Mesenchymal stem cell (in vitro differentiated cells and primary cell): ENCODE results near the gene UNG.

Source experiments
- DNase-seq: peaks from one replicate; pipeline ENCODE4 v3.0.0-alpha.2; 2013
- H2AFZ ChIP-seq: one replicate; pipeline ENCODE4 v1.6.1; 2013; ENCODE audit warnings: low read depth, mild to moderate bottlenecking, control low read depth, inconsistent platforms, low read length, moderate library complexity
- H2AK5ac ChIP-seq: 2 replicates; pipeline ENCODE4 v1.6.1; 2013; ENCODE audit warnings: low read length, moderate library complexity, mild to moderate bottlenecking, inconsistent platforms; ENCODE audit not compliant: severe bottlenecking
- H2BK120ac ChIP-seq: one replicate; pipeline ENCODE4 v1.6.1; 2013; ENCODE audit warnings: low read depth, mild to moderate bottlenecking, inconsistent platforms, low read length, moderate library complexity
- H2BK12ac ChIP-seq, 2 experiments: one replicate each; pipeline ENCODE4 v1.6.1; 2013; ENCODE audit warnings: inconsistent platforms in 2 of 2, low read length in 2 of 2, mild to moderate bottlenecking in 2 of 2, moderate library complexity in 2 of 2, control low read depth in 1 of 2
- H2BK15ac ChIP-seq: one replicate; pipeline ENCODE4 v1.6.1; 2013; ENCODE audit warnings: mild to moderate bottlenecking, low read depth, inconsistent platforms; ENCODE audit not compliant: poor library complexity, severe bottlenecking
- H2BK5ac ChIP-seq: 2 replicates; pipeline ENCODE4 v1.6.1; 2013; ENCODE audit warnings: low read depth, mild to moderate bottlenecking, low read length, control low read depth, inconsistent platforms; ENCODE audit not compliant: poor library complexity, severe bottlenecking
- H3K14ac ChIP-seq, 2 experiments: one replicate each; pipeline ENCODE4 v1.6.1; 2013; ENCODE audit warnings: inconsistent platforms in 2 of 2, low read length in 2 of 2, control low read depth in 1 of 2, mild to moderate bottlenecking in 1 of 2, moderate library complexity in 1 of 2
- H3K18ac ChIP-seq, 2 experiments: one replicate each; pipeline ENCODE4 v1.6.1; 2013; ENCODE audit warnings: inconsistent platforms in 2 of 2, low read length in 2 of 2, control low read depth in 1 of 2, low read depth in 1 of 2, mild to moderate bottlenecking in 1 of 2
- H3K23ac ChIP-seq, 2 experiments: one replicate each; pipeline ENCODE4 v1.6.1; 2013; ENCODE audit warnings: inconsistent platforms in 2 of 2, low read length in 2 of 2, mild to moderate bottlenecking in 2 of 2, moderate library complexity in 2 of 2, control low read depth in 1 of 2
- H3K27ac ChIP-seq: 2 replicates; pipeline ENCODE4 v1.5.1; 2013; ENCODE audit warnings: mild to moderate bottlenecking, moderate library complexity, low read length, control low read depth, inconsistent platforms; ENCODE audit not compliant: poor library complexity, severe bottlenecking
- H3K27me3 ChIP-seq, 2 experiments: 2 replicates each; pipeline versions ENCODE4 v1.6.1 to v1.7.0; 2013; ENCODE audit warnings: low read length in 2 of 2, mild to moderate bottlenecking in 2 of 2, moderate library complexity in 2 of 2, control low read depth in 1 of 2, inconsistent platforms in 1 of 2; ENCODE audit not compliant: control insufficient read depth in 1 of 2, insufficient read depth in 1 of 2
- H3K36me3 ChIP-seq, 2 experiments: 2 replicates each; pipeline versions ENCODE4 v1.6.1 to v1.7.0; 2013; ENCODE audit warnings: low read length in 2 of 2, control low read depth in 1 of 2, inconsistent platforms in 1 of 2, low read depth in 1 of 2, mild to moderate bottlenecking in 1 of 2; ENCODE audit not compliant: insufficient read depth in 2 of 2, control insufficient read depth in 1 of 2
- H3K4ac ChIP-seq, 2 experiments: one replicate each; pipeline ENCODE4 v1.6.1; 2013; ENCODE audit warnings: inconsistent platforms in 2 of 2, low read length in 2 of 2, mild to moderate bottlenecking in 2 of 2, moderate library complexity in 2 of 2, control low read depth in 1 of 2, low read depth in 1 of 2
- H3K4me1 ChIP-seq: 2 replicates; pipeline ENCODE4 v1.6.1; 2013; ENCODE audit warnings: low read depth, low read length, control low read depth; ENCODE audit not compliant: control insufficient read depth, insufficient read depth
- H3K4me2 ChIP-seq: 2 replicates; pipeline ENCODE4 v1.6.1; 2013; ENCODE audit warnings: low read length, mild to moderate bottlenecking, inconsistent platforms; ENCODE audit not compliant: poor library complexity, severe bottlenecking
- H3K4me3 ChIP-seq, 2 experiments: 2 replicates each; pipeline versions ENCODE4 v1.5.1 to v1.7.0; 2013; ENCODE audit warnings: low read length in 2 of 2, mild to moderate bottlenecking in 2 of 2, control low read depth in 1 of 2, low read depth in 1 of 2; ENCODE audit not compliant: insufficient read depth in 1 of 2
- H3K79me1 ChIP-seq: replicated peaks from 2 replicates; pipeline ENCODE4 v1.6.1; 2013; ENCODE audit warnings: mild to moderate bottlenecking, control low read depth, low read length, inconsistent platforms; ENCODE audit not compliant: poor library complexity, severe bottlenecking
- H3K9ac ChIP-seq: 2 replicates; pipeline ENCODE4 v1.7.0; 2013; ENCODE audit warnings: mild to moderate bottlenecking, low read length, moderate library complexity
- H3K9me3 ChIP-seq: 2 replicates; pipeline ENCODE4 v1.7.0; 2013; ENCODE audit warnings: mild to moderate bottlenecking, low read length; ENCODE audit not compliant: control insufficient read depth
- H4K8ac ChIP-seq: one replicate; pipeline ENCODE4 v1.6.1; 2013; ENCODE audit warnings: inconsistent platforms, mild to moderate bottlenecking, low read length, moderate library complexity
- H4K91ac ChIP-seq: one replicate; pipeline ENCODE4 v1.6.1; 2013; ENCODE audit warnings: mild to moderate bottlenecking, low read length, inconsistent platforms
- WGBS: methylation state at CpG from one replicate; pipeline ENCODE4 v1.1.7; 2013; ENCODE audit warnings: mixed read lengths; 5-methylcytosine and 5-hydroxymethylcytosine counted together

The UNG gene

DNA sequence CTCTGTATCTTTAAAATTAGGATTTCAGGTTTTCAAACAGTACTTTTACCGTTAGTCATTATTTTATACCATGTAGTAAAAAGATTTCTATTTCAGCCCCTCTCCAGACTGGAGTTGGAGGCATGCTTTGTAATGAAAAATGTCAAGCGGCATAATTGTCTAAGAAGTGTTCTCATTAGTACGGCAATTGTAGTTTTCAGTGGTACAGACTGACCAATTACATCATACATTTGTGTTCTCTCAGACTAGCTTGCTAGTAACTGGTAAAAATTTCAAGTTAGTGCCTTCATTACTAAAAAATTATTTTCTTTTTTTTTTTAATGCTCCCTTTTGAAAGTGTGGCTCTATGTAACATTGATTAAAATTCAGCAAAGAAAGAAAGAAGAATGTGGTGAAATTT, 40.5 kb upstream of the UNG start:
- Histone ChIP-seq H3K79me1 (peaks cover 22% of the 10 kb centered on the region), H3K4me1 (peaks cover 6% of the 10 kb centered on the region), H3K23ac (no peak overlapping the region), H3K27me3 (no peaks in the 10 kb centered on the region), H2BK15ac (no peak overlapping the region), H3K27ac (no peak overlapping the region), H2AFZ (no peak overlapping the region), H3K9ac (no peak overlapping the region), H4K8ac (no peak overlapping the region), H3K14ac (no peak overlapping the region), H3K4ac (no peak overlapping the region), H2BK5ac (no peak overlapping the region), H2AK5ac (no peak overlapping the region), H3K18ac (no peak overlapping the region), H2BK12ac (no peak overlapping the region), H2BK120ac (no peak overlapping the region), H3K4me2 (no peak overlapping the region), H4K91ac (no peak overlapping the region), H3K4me3 (no peak overlapping the region), H3K9me3 (no peaks in the 10 kb centered on the region), H3K36me3 (peaks cover 7 to 30% of the 10 kb centered on the region in 2 experiments)
- no peak for DNase-seq
- 100% methylated on average over 2 of the region's 3 CpGs for WGBS

DNA sequence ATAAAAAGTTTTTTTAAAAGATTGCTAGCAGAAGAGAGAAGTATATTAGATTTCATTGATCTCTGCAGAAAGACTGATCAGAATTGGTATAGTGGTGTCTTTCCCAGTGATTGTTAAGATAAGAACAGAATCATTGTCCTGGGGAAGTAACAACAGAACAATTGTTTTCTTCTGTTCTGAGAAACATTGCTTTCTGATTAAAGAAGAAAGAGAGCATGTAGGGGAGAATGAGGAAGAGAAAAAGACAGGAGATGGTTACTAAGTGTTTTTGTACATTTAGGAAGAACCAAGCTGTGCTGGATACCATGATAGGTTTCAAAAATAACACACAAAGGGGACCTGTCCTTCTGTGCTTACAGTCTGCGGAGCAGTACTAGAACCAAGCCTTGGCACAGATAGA, 40.0 kb upstream of the UNG start:
- Histone ChIP-seq H3K23ac (no peak overlapping the region), H3K27ac (no peak overlapping the region), H4K8ac (no peak overlapping the region), H2AFZ (no peak overlapping the region), H2BK5ac (no peak overlapping the region), H3K79me1 (peaks cover 21% of the 10 kb centered on the region), H2BK12ac (no peak overlapping the region), H3K4me1 (peaks cover 6% of the 10 kb centered on the region), H3K14ac (no peak overlapping the region), H3K4me3 (no peak overlapping the region), H3K4me2 (no peak overlapping the region), H2BK15ac (no peak overlapping the region), H4K91ac (no peak overlapping the region), H3K18ac (no peak overlapping the region), H2BK120ac (no peak overlapping the region), H3K27me3 (no peaks in the 10 kb centered on the region), H3K9me3 (no peaks in the 10 kb centered on the region), H3K36me3 (peaks cover 7 to 30% of the 10 kb centered on the region in 2 experiments), H2AK5ac (no peak overlapping the region), H3K9ac (no peak overlapping the region), H3K4ac (no peak overlapping the region)
- DNase-seq, result no peak
- 97% methylated on average over 1 of the region's 1 CpG for WGBS

DNA sequence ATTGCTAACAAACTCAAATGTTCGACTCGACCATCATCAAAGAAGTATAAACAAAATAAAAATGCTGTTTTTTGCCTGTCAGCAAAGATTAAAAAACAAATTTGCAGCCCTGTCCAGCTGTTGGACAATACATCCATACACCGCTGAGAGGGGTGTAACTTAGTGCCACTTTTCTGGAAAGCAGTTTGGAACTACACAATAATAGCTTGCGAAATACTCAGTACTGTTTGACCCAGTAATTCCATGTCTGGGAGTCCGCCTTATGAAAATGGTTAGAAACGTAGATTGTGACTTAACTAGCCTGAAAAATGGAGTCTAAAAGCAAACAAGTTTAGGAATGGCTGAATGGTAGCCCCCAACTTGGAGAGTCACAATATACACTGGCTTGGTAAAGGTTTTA, 38.6 kb upstream of the UNG start:
- no peak overlapping the region for H4K91ac ChIP-seq
- no peak overlapping the region for H2AK5ac ChIP-seq
- H3K4me1 ChIP-seq, result no peaks in the 10 kb centered on the region
- no peaks in the 10 kb centered on the region for H3K27me3 ChIP-seq
- H3K23ac ChIP-seq, result no peak overlapping the region
- H4K8ac ChIP-seq, result no peak overlapping the region
- H3K9me3 ChIP-seq, result no peaks in the 10 kb centered on the region
- no peak overlapping the region for H3K4me3 ChIP-seq
- no peak overlapping the region for H3K18ac ChIP-seq
- no peak overlapping the region for H2BK120ac ChIP-seq
- DNase-seq, result no peak
- H2AFZ ChIP-seq, result no peak overlapping the region
- WGBS, result 96% methylated on average over 6 of the region's 6 CpGs
- H3K4me2 ChIP-seq, result no peak overlapping the region
- peaks cover 11 to 39% of the 10 kb centered on the region in 2 experiments for H3K36me3 ChIP-seq
- H3K27ac ChIP-seq, result no peak overlapping the region
- H2BK12ac ChIP-seq, result no peak overlapping the region
- H3K14ac ChIP-seq, result no peak overlapping the region
- H2BK5ac ChIP-seq, result no peak overlapping the region
- no peak overlapping the region for H3K9ac ChIP-seq
- H2BK15ac ChIP-seq, result no peak overlapping the region
- peaks cover 11% of the 10 kb centered on the region for H3K79me1 ChIP-seq
- no peak overlapping the region for H3K4ac ChIP-seq

DNA sequence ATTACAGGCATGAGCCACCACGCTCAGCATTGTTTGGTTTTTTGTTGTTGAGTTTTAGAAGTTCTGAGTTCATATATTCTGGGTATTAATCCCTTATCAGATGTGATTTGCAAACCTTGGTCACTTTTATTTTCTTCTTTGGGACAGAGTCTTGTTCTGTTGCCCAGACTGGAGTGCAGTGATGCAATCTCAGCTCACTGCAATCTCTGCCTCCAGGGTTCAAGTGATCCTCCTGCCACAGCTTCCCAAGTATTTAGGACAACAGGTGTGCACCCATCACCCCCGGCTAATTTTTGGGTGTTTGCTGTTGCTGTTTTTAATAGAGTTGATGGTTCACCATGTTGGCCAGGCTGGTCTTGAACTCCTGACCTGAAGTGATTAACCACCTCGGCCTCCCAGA, 33.3 kb upstream of the UNG start:
- no peak overlapping the region for H2AFZ ChIP-seq
- H3K4me2 ChIP-seq, result no peak overlapping the region
- H3K14ac ChIP-seq, result no peak overlapping the region
- 76% methylated on average over 1 of the region's 3 CpGs for WGBS
- no peak overlapping the region for H3K27ac ChIP-seq
- H4K91ac ChIP-seq, result no peak overlapping the region
- H2BK12ac ChIP-seq, result no peak overlapping the region
- no peak overlapping the region for H2AK5ac ChIP-seq
- H3K27me3 ChIP-seq, result no peaks in the 10 kb centered on the region
- no peaks in the 10 kb centered on the region for H3K9me3 ChIP-seq
- no peak overlapping the region for H2BK15ac ChIP-seq
- H3K23ac ChIP-seq, result no peak overlapping the region
- H2BK5ac ChIP-seq, result no peak overlapping the region
- peaks cover 6% of the 10 kb centered on the region for H3K4me1 ChIP-seq
- H3K79me1 ChIP-seq, result peaks cover 3% of the 10 kb centered on the region
- no peak overlapping the region for H3K4ac ChIP-seq
- no peak overlapping the region for H2BK120ac ChIP-seq
- H3K36me3 ChIP-seq, result peaks cover 19 to 56% of the 10 kb centered on the region in 2 experiments
- H4K8ac ChIP-seq, result no peak overlapping the region
- no peak for DNase-seq
- no peak overlapping the region for H3K18ac ChIP-seq
- no peak overlapping the region for H3K4me3 ChIP-seq
- no peak overlapping the region for H3K9ac ChIP-seq
